HL-60 (cell line): Measurements from ENCODE around the gene ASPN.

Experiments used
- DNase-seq, 2 experiments: peaks; one replicate each; pipeline ENCODE4 v3.0.0-alpha.2; 2010 to 2020; ENCODE audit warnings: low read depth in 1 of 2, low spot score in 1 of 2
- H3K27ac ChIP-seq: fragments of 250-450 bp; sonication (Bioruptor Pico); replicated peaks from 2 replicates; pipeline ENCODE4 v1.5.1; 2020; ENCODE audit warnings: mild to moderate bottlenecking, moderate library complexity
- H3K27me3 ChIP-seq: fragments of 250-450 bp; sonication (Bioruptor Pico); 2 replicates; pipeline ENCODE4 v1.5.1; 2021; ENCODE audit warnings: mild to moderate bottlenecking, moderate library complexity; ENCODE audit not compliant: insufficient read depth, poor library complexity, severe bottlenecking
- H3K4me3 ChIP-seq: replicated peaks from 2 replicates; pipeline ENCODE4 v1.5.1; 2011; ENCODE audit warnings: mild to moderate bottlenecking, control low read depth, low read length; ENCODE audit not compliant: insufficient read depth
- CTCF ChIP-seq: IDR thresholded peaks from one replicate; pipeline ENCODE4 v1.5.1; 2011; ENCODE audit warnings: low read length, control low read depth, inconsistent platforms; ENCODE audit not compliant: insufficient read depth
- GABPA ChIP-seq: IDR thresholded peaks from 2 replicates; pipeline ENCODE4 v1.6.1; 2012; ENCODE audit warnings: low read depth
- POLR2AphosphoS5 ChIP-seq: IDR thresholded peaks from 2 replicates; pipeline ENCODE4 v1.6.1; 2012; ENCODE audit warnings: low read depth
- SPI1 ChIP-seq: IDR thresholded peaks from 2 replicates; pipeline ENCODE4 v1.6.1; 2012; ENCODE audit warnings: low read depth, mild to moderate bottlenecking, borderline replicate concordance
- TF ChIP-seq, protein P1 (sequence below): IDR thresholded peaks from 2 replicates; pipeline ENCODE4 v1.6.1; 2012; ENCODE audit warnings: low read depth; ENCODE audit not compliant: insufficient replicate concordance

The ASPN gene

GRCh38 chr9:92516521-92516920, 34.2 kb upstream of the ASPN start:
- TF ChIP-seq, protein P1, sequence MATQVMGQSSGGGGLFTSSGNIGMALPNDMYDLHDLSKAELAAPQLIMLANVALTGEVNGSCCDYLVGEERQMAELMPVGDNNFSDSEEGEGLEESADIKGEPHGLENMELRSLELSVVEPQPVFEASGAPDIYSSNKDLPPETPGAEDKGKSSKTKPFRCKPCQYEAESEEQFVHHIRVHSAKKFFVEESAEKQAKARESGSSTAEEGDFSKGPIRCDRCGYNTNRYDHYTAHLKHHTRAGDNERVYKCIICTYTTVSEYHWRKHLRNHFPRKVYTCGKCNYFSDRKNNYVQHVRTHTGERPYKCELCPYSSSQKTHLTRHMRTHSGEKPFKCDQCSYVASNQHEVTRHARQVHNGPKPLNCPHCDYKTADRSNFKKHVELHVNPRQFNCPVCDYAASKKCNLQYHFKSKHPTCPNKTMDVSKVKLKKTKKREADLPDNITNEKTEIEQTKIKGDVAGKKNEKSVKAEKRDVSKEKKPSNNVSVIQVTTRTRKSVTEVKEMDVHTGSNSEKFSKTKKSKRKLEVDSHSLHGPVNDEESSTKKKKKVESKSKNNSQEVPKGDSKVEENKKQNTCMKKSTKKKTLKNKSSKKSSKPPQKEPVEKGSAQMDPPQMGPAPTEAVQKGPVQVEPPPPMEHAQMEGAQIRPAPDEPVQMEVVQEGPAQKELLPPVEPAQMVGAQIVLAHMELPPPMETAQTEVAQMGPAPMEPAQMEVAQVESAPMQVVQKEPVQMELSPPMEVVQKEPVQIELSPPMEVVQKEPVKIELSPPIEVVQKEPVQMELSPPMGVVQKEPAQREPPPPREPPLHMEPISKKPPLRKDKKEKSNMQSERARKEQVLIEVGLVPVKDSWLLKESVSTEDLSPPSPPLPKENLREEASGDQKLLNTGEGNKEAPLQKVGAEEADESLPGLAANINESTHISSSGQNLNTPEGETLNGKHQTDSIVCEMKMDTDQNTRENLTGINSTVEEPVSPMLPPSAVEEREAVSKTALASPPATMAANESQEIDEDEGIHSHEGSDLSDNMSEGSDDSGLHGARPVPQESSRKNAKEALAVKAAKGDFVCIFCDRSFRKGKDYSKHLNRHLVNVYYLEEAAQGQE, result no peak
- TF ChIP-seq POLR2AphosphoS5 (no peak), SPI1 (no peak), CTCF (no peak), GABPA (no peak)
- no peak overlapping the region for H3K4me3 ChIP-seq
- H3K27ac ChIP-seq, result no peak overlapping the region
- DNase-seq, result no peak
- no peaks in the 10 kb centered on the region for H3K27me3 ChIP-seq

DNA sequence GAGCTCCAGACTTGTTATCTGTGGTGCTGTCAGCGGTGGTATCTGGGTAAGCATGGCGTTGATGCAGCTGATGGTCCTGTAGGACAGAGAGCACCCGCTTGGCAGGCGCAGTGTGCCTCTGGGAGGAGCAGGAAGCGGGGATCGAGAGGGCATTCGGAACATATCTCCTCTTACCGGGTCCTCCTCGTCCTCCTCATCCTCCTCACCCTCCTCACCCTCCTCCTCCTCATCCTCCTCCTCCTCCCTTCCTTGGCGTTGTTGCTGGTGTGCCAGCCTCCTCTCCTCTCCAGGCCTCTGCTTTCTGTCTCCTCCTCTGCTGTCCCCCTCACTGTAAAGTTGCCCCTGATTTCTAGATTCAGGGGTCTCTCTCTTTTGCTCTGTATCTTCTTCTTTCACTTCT, 32.3 kb upstream of the ASPN start:
- Histone ChIP-seq H3K27ac (no peak overlapping the region), H3K27me3 (no peaks in the 10 kb centered on the region), H3K4me3 (no peak overlapping the region)
- no peak for DNase-seq
- TF ChIP-seq SPI1, result no peak
- no peak for TF ChIP-seq POLR2AphosphoS5
- TF ChIP-seq CTCF, result no peak
- TF ChIP-seq GABPA, result no peak
- TF ChIP-seq, protein P1, result no peak

DNA sequence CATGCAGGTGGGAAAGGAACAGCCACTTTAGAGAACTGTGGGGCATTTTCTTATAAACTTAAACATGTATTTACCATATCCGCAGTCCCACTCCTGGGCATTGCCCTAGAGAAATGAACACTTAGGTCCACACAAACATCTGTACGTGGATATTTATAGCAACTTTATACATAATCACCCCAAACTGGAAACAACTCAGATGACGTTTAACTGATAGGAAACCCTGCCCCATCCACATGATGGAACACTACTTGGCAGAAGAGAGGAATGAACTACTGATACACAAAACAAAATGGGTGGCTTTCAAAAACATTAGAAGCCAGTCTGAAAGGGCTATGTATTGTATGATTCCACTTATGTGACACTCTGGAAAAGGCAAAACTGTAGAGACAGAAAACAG, 31.0 kb upstream of the ASPN start:
- no peak for DNase-seq
- no peak for TF ChIP-seq SPI1
- no peak for TF ChIP-seq POLR2AphosphoS5
- TF ChIP-seq GABPA, result no peak
- TF ChIP-seq, protein P1, result no peak
- no peak for TF ChIP-seq CTCF
- Histone ChIP-seq H3K27me3 (no peaks in the 10 kb centered on the region), H3K4me3 (no peak overlapping the region), H3K27ac (no peak overlapping the region)
